Right renal pelvis (tissue), 4 donors: ENCODE measurements around the gene DNAJA1. TPM values are rescaled to one million over a fixed set of nuclear protein-coding genes. Genes with fewer than 3 reads are reported as not detected.
"Not testable (repeated sequence)": the region's sequence is repeated elsewhere in the genome, so short reads cannot be mapped to it uniquely, and the experiment has no call there.

Experiments used
- DNase-seq, 4 donors: peaks; one replicate each; pipeline ENCODE4 v3.0.0-alpha.2; 2013; ENCODE audit warnings: low read depth in 4 of 4, low spot score in 3 of 4, missing footprints in 1 of 4
- polyA plus RNA-seq, 4 donors: library from polyadenylated mRNA; unstranded; fragments of 120-200 nt; gene quantifications; one replicate each; pipeline ENCODE4 v1.2.1, GENCODE V29; 2013; ENCODE audit not compliant: insufficient read length in 4 of 4

DNAJA1 gene
- polyA plus RNA-seq: 100 to 1,000 TPM; 238 to 275 (median 248) TPM

GRCh38 chr9:33024966-33025571 is at the start of gene DNAJA1:
Gene DNAJA1 (plus strand): TSS chr9:33025273. CDS start chr9:33026485, 1,212 bp downstream.
- peak; percentile 90 to 93 (median 91) for DNase-seq

GRCh38 chr9:32978051-32978450 is 47.0 kb upstream of the DNAJA1 start:
- DNase-seq: no peak

DNA sequence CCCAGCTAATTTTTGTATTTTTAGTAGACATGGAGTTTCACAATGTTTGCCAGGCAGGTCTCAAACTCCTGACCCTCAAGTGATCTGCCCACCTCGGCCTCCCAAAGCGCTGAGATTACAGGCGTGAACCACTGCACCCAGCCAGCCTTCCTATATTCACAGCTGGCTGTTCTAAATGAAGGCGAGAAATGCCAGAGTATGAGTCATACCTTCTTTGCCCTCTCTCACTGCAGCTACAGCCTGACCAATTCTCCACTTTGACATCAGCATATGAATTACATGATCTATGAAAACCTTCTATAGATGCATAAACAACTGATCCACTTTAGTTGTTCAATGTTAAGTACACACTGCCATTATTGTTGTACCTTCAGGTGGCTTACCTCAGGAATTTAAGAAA is 38.1 kb upstream of the DNAJA1 start:
- no peak for DNase-seq

DNA sequence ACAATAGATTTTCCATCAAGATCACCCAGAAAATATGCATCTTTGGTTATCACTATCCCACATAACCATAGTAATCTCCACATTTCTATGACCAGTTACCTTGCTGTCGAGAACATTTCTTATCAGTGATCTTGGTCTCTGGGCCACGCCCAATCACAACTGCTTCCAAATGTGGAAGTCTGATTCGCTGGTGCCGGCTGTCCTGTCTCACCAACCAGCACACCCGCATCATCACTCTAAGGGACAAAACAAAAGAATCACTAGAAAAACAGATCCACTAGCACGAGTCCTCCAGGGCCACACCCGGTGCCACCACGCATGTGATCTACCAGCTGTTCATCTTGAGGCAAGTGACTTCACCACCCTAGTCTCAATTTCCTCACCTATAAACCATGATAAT is 35.4 kb upstream of the DNAJA1 start:
- no peak for DNase-seq

DNA sequence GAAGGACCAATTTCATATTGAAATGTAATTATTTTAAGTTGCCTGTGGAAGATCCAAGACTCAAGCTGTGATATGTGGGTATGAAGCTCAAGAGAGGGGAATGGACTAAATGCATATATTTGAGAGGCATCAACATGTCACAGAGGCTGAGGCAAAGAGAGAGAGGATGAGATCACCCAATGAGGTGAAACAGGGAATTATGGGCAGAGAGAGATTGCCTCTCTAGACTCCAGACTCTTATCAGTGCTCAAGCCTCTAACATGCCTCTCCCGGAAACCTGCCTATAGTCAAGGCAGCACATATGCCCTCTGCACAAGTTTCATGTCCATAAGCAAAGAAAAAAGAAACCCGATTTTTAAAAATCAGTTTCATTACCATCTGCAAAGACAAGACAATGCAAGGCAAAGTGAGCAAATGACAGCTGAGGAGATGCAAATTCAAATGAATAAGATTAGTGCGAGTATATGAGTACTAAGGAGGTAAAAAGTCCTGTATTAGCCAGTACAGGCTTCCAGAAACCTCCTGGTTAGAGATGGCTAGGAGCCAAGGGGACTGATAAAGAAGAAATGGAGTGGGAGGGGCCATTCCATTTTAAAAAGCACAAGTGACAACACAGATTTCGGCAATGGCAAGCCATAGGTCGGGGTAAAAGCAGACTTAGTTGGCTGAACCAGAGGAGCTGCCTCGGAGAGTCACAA is 33.0 kb upstream of the DNAJA1 start:
- DNase-seq: no peak

DNA sequence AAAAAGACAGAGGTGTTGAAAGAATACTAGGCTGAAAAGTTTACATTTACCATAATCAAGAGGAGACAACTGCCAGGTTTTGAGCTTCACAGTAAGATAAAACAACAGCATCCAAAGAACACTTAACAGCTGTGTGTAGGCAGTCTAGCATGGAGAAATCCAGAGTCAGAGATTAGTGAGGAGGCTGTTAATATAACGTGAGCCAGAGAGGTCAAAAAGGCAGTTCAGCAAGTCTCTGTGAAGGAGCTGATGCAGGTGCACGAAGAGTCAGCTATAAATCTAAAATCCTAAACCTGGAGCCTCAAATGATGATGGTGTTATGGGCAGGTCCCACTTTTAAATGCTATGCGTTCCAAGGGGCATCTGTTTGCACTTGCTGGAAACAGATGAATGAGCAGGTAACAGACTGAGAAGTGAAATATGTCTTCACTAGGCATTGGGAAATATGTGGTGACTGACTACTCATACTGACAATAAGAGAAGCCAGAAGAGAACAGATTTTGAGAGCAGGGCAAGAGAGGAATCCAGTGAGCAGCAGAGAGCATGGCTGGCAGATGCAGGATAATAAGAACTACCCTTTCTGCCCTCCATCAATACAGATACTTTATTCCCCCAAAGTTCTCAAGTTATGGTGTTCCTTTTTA is 32.4 kb upstream of the DNAJA1 start:
- DNase-seq: no peak

DNA sequence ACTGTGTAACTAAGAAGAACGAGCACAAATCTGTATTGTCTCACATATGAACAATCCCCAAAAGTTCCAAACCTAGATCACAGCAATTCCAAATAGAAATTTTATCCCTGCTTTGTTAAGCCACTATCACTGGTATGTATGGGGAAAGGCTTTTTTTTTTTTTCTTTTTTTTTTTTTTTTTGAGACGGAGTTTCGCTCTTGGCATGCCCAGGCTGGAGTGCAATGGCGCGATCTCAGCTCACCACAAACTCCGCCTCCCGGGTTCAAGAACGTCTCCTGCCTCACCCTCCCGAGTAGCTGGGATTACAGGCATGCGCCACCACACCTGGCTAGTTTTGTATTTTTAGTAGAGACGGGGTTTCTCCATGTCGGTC is 24.4 kb upstream of the DNAJA1 start:
- not testable (repeated sequence) for DNase-seq

- DNase-seq: not testable (repeated sequence)
These were observed 19.7 kb upstream of the DNAJA1 start for GRCh38 chr9:33005335-33005734.

DNA sequence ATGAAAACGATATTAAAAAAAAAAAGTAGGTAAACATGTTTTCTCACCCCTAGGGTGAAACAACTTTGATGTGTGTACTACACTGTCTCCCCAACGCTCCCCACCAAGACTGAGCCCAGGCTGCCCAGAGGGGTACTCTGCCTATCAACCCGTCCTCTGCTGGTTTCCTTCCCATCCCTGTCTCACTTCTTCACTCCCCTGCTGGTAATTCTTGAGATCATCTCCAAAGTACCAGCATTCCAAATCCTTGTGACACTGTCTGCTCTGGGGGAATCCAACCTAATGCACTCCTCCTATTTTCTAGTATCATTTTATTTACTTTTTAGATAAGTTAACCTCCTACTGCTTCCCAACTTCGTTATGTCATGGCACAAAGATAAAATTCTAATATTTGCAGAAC is 17.3 kb upstream of the DNAJA1 start:
- no peak for DNase-seq

DNA sequence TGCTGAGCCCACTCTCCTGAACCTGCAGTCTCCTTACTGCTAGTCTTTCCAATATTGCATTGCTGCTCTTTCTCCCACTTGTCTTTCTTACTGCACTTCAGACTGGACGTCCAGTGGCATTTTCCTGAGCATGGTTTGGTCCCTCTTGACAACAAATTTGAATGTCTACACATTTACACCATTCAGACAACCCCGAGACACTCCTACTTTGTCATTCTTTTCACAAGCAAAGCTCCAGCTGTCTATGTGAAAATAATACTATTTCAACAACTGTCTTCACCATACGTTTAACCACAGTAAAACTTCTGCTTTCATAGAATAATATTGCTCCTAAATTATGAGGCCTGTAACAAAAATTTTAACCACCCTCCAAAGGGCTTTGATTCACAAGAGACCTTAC is 13.2 kb upstream of the DNAJA1 start:
- no peak for DNase-seq

- no peak for DNase-seq
These were observed 12.6 kb upstream of the DNAJA1 start for GRCh38 chr9:33012328-33013069.

- DNase-seq: no peak
These were observed 11.0 kb upstream of the DNAJA1 start for GRCh38 chr9:33013962-33014664.

DNA sequence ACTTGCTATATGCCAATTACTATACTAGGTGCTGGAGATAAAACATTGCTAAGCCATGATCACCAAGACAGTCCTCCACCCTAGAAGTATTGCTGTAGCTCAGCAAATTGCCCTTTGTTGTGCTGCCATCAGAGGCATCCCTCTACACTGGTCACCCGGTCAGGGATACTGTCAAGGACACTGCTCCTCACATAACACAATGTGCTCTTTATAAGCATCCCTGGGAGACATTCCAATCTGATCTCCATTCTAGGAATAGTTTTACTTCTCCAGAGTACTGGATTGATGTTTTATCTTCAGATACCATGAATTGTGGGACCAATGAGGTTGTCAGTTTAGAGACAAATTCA is 10.4 kb upstream of the DNAJA1 start:
- DNase-seq: no peak

- no peak for DNase-seq
These were observed 7.6 kb upstream of the DNAJA1 start for GRCh38 chr9:33017283-33018041.

DNA sequence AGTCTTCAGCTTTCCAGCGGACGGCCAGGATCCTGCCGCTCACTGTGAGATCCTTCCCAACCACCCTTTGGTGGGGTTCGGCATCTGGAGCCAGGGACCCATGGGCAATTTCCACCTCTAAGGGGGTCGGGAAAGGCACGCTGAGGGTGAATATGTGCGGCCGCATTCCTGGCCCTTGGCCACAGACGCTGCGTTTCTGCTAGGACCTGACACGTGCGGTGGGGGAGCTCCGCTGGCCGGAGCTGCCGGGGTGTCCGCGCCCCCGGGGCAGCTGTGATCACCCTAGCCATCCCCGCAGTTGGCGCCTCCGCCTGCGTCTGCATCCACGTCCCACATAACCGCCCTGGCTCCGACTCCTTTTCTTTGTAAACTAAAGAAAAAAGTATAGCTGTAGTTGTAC is 5.3 kb upstream of the DNAJA1 start:
- no peak for DNase-seq

DNA sequence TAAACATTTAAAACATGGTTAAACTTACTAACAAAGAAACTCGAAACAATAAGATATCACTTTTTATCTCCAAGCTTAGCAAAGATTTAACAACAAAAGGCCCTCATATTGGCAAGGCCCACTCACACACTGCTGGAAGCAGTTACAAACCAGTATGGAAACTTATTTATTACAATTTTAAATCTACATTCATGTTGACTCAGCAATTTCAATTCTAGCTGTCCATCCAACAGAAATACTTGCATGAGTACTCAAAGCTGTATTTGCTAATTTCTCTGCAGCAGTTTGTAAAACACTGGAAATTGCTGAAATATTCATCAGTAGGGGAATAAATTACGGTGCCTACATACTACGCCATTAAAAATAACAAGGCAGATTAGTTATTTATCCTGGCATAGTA is 2.8 kb upstream of the DNAJA1 start:
- DNase-seq: no peak

DNA sequence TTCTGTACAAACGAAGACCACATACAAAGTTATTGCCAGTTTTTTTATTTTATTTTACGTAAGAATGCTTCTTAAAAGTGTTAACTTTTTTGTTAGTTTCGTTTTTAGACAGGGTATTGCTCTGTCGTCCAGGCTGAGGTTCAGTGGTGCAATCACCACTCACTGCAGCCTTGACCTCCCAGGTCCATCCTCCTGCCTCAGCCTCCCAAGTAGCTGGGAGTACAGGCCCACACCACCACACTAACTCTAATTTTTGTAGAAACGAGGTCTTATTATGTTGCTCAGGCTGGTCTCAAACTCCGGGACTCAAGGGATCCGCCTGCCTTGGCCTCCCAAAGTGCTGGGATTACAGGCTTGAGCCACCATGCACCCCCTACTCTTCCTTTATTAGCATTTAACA is 2.3 kb upstream of the DNAJA1 start:
- no peak for DNase-seq

DNA sequence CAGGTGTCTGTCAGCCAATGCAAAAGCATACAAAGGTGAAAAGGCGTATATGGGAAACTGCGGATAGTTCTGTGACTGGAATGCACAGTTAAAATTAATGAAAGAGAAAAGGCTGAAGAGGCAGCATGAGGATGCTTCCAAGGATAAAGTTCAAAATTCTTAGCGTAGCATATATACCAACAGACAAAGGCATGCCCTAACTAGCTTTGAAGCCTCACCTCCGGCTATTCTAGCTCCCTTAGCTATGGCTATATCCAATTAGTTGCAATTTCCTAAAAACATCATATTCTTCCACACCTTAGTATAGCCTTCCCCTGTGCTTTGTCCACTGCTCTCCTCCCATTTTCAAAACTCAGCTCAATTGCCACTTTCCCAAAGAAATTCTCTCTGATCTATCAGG is 1.4 kb upstream of the DNAJA1 start:
- no peak for DNase-seq

DNA sequence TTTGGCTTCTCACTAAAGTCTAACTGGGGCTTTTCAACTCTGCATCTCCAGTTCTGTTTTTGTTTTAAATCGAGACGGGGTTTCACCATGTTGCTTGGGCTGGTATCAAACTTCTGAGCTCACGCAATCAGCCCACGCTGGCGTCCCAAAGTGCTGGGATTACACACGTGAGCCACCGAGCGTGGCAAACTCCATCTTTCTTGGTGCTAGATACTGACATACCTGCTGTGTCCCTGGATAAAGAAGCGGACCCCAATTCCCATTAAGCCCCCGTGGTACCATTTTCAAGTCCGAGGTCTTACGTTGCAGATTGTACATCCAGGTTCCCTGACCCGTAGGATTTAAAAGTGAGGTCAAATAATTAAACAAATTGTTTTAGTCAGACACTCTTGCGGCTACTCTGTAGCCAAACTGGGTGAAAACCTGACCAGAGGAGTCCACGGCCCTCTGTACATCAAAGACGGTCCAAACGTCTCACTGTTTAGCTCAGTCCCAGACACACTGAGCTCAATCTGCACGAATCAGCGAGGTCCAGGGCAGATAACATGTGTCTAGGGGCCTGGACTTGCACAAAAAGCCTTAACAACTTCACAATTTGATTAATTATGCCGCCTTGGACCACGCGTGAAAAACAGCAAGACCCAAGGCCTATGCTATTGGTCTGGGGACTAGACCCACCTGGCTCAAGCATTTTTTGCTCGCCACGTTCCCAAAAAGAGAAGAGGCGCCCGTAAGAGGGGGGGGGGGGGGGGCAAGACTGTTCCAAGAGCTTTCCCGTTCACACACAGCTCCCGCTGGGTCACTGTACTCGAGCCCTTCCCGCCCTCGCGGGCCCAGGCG is 727 bp upstream of the DNAJA1 start:
- peak in 1 of 4 donors; percentile 23 for DNase-seq
